H54 (cell line): Measurements from ENCODE around the gene DOCK3.

Experiments used
- DNase-seq: peaks from one replicate; pipeline ENCODE4 v3.0.0; 2011; ENCODE audit warnings: low spot score, mixed read lengths; ENCODE audit not compliant: insufficient read length
- FAIRE-seq: peaks from 3 replicates; lab custom pipeline; 2011; peaks lifted over from hg19 to GRCh38; lab: Jason Lieb, UNC
- POLR2A ChIP-seq: IDR thresholded peaks from 2 replicates; pipeline ENCODE4 v1.6.1; 2011; ENCODE audit warnings: low read depth, mild to moderate bottlenecking, low read length

Gene DOCK3

GRCh38 chr3:51268132-51268531, 593.4 kb downstream of the DOCK3 start:
- DNase-seq (no peak), FAIRE-seq (no peak)
- no peak for TF ChIP-seq POLR2A

GRCh38 chr3:51269466-51269865, 594.7 kb downstream of the DOCK3 start:
- FAIRE-seq (no peak), DNase-seq (no peak)
- TF ChIP-seq POLR2A: no peak

- no peak for TF ChIP-seq POLR2A
These were observed 595.8 kb downstream of the DOCK3 start for GRCh38 chr3:51270559-51270958.

DNA sequence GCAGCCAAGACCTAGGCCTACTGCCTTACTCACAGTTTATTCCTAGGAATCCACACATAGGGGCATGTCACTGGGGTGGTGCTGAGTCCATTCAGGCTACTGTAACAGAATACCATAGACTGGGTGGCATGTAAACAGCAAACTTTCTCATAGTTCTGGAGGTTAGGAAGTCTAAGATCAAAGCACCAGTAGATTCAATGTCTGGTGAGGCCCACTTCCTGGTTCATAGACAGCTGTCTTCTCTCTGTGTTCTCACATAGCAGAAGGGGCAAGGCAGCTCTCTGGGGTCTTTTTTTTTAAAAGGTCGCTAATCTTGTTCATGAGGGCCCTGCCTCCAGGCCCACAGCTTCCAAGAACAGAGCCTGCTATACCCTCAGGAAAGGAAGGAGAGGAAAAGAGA, 596.4 kb downstream of the DOCK3 start:
- no peak for TF ChIP-seq POLR2A
- FAIRE-seq: no peak
- DNase-seq: no peak

More at GRCh38 chr3:51270559-51270958, 595.8 kb downstream of the DOCK3 start:
- DNase-seq (no peak), FAIRE-seq (no peak)

- no peak for TF ChIP-seq POLR2A
- no peak for DNase-seq
- FAIRE-seq: no peak
These were observed 599.3 kb downstream of the DOCK3 start for GRCh38 chr3:51274052-51274451.

DNA sequence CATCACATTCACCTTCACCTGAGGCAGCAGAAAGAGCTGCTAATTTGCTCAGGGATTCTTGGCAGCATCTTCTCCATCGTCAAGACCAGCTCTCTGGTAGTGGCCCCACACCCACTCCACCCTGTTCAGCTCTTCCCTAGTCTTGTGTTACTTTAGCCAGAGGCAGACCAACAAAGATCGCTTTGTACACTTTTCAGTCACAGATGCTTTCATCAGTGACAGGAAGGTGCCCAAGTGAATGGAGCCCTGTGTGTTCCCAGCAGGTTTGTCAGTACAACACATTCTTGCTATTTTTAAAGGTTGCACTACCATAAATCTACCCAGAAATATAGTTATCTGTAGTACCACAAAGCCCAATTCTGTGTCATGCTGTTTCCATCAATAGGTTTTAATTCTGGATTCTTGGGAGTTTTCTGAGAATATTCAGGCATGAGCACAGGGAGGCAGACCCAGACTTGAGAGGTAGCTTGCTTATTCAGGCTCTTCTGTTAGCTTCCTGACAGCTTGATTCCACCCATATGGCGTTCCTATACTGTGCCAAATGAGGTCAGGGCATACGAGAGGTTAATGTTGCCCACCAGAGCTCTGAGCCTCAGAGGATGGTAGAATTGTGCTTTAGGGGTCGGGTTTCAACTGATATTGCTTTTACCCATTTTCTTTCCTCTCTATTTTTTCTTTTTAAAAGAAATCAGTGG, 600.5 kb downstream of the DOCK3 start:
- DNase-seq (no peak), FAIRE-seq (no peak)
- TF ChIP-seq POLR2A: no peak

GRCh38 chr3:51276046-51276445, 601.3 kb downstream of the DOCK3 start:
- DNase-seq: no peak

GRCh38 chr3:51279448-51279847, 604.7 kb downstream of the DOCK3 start:
- DNase-seq: no peak
- no peak for FAIRE-seq
- TF ChIP-seq POLR2A: no peak

More at GRCh38 chr3:51276046-51276445, 601.3 kb downstream of the DOCK3 start:
- FAIRE-seq: no peak
- TF ChIP-seq POLR2A: no peak

DNA sequence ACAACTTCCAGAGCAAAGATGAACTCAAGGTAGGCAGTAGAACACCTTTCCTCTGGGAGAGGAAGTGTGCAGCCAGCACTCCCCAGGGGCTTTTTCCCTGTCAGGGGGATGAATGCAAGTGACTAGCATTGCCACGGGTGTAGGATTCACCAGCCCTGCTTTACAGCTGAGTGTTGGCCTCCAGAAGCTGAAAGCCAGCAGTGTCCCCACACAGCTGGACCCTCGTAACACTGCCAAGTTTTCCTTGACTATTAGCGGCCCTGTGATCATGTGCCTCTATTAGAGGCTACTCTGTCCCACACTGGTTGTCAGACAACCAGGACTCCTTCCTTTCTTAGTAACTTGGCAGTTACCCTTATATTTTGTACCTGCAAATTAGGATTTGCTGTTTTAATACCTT, 605.4 kb downstream of the DOCK3 start:
- TF ChIP-seq POLR2A: no peak
- FAIRE-seq (no peak), DNase-seq (no peak)

DNA sequence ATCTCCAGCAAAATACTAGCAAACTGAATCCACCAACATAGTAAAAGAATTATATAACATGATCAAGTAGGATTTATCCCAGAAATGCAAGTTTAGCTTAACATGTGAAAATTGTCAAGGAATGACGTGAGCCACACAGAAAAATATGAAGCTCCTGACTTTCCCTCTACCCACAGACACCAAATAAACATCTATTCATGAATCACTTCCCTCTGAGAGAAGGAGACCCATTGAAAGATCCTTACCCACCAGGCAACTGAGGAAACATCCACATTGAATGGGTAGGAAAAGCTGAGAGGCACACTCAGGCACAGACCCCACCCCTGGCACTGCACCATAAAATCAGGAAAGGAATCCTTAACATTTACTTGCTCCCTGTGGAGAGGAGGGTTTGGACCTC, 608.2 kb downstream of the DOCK3 start:
- DNase-seq: no peak
- TF ChIP-seq POLR2A: no peak

GRCh38 chr3:51283421-51283820, 608.7 kb downstream of the DOCK3 start:
- TF ChIP-seq POLR2A: no peak
- no peak for DNase-seq
- FAIRE-seq: no peak

More for the DNA sequence above, 608.2 kb downstream of the DOCK3 start:
- no peak for FAIRE-seq

DNA sequence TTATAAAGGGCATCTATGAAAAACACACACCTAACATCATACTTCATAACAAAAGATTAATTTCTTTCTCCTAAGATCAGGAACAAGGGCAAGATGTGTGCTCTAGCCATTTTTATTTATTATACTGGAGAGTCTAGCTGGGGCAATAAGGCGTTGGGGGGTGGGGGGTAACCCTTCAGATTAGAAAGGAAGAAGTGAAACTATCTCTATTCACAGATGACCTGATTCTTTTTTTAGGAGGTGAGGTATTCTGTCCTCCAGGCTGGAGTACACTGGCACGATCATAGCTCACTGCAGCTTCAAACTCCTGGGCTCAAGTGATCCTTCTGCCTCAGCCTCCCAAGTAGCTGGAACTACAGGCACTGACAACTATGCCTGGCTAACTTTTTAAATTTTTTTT, 620.9 kb downstream of the DOCK3 start:
- DNase-seq (no peak), FAIRE-seq (no peak)
- TF ChIP-seq POLR2A: no peak

DNA sequence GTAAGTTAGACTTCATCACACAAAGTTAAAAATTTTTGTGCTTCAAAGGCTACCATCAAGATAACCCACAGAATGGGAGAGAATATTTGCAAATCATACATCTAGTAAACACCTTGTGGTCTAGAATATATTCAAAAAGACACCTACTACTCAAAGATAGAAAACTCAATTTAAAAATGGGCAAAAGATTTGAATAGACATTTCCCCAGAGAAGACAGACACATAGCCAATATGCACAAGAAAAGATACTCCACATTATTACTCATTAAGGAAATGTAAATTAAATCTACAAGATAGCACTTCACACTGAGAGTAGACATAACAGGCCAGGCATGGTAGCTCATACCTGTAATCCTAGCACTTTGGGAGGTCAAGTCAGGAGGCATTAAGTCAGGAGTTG, 622.6 kb downstream of the DOCK3 start:
- FAIRE-seq (no peak), DNase-seq (no peak)
- TF ChIP-seq POLR2A: no peak

DNA sequence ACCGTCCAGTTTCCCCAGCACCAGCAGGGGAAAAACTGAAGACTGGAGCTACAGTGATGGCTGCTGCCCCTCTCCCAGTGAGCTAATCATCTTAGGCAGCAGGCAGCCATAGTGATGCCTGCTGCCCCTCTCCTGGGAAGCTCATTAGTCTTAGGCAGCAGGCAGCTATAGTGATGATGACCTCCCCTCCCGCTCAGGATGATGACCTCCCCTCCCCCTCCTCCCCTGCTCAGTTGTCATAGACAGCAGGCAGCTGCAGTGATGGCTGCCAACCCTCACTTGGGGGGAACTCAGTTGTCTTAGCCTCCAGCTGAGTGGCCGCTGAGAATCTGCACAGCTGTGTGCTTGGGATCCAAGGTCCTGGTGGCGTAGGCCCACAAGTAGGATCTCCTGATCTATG, 629.5 kb downstream of the DOCK3 start:
- no peak for TF ChIP-seq POLR2A
- DNase-seq: no peak
- no peak for FAIRE-seq

DNA sequence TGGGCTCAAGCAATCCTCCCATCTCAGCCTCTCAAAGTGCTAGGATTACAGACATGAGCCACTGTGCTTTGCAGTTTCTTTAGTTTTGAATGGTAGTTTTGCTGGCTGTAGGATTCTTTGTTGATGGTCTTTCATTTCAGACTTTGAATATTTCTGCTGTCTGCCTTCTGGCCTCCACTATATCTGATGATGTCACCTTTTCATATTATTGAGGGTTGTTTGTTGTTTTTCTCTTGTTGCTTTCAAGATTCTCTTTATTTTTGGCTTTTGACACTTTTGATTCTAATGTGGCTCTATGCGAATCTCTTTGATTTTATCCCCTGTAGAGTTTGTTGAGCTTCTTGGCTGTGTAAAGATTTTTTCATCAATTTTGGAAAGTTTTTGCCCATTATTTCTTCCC, 631.4 kb downstream of the DOCK3 start:
- FAIRE-seq: no peak
- no peak for DNase-seq
- no peak for TF ChIP-seq POLR2A
